ENCODE measurements around the gene TM9SF2.

- TF ChIP-seq CTCF (IDR thresholded peaks at IDR 0.05; ENCODE audit: insufficient read depth, low read length, poor library complexity, severe bottlenecking) (no peak), EZH2phosphoT487 (conservative IDR thresholded peaks at IDR 0.05; ENCODE audit: low read length) (no peak)
Observed at GRCh38 chr13:99517577-99517976, 16.3 kb downstream of the TM9SF2 start.
